K562 (cell line): ENCODE measurements around the gene RDH14. TPM values are rescaled to one million over a fixed set of nuclear protein-coding genes. Genes with fewer than 3 reads are reported as not detected.

Experiments
- C11orf30 ChIP-seq: fragments of 450-650 bp; IDR thresholded peaks from 2 replicates; pipeline ENCODE4 v1.6.1; 2016; ENCODE audit warnings: low read depth, mild to moderate bottlenecking
- EWSR1 ChIP-seq: fragments of 450-650 bp; IDR thresholded peaks from 2 replicates; pipeline ENCODE4 v1.6.1; 2018; ENCODE audit warnings: borderline replicate concordance, mild to moderate bottlenecking, low read depth, moderate library complexity; ENCODE audit not compliant: partially characterized antibody
- GATA2 ChIP-seq: sonication (generic); formaldehyde crosslinking; IDR thresholded peaks from 2 replicates; pipeline ENCODE4 v1.4.0; 2020; ENCODE audit warnings: mild to moderate bottlenecking, missing genetic modification reagents
- MBD2 ChIP-seq: sonication (generic); IDR thresholded peaks from 2 replicates; pipeline ENCODE4 v1.6.1; 2016; ENCODE audit warnings: low read depth, borderline replicate concordance
- MLLT1 ChIP-seq, 2 experiments: fragments of 450-650 bp; IDR thresholded peaks; 2 replicates each; pipeline ENCODE4 v1.6.1; 2016
- RREB1 ChIP-seq: fragments of 250-450 bp; sonication (Bioruptor Pico); IDR thresholded peaks from 2 replicates; pipeline ENCODE4 v1.4.0; 2020
- SAP30 ChIP-seq: fragments of 200-600 bp; sonication (generic); IDR thresholded peaks from 2 replicates; pipeline ENCODE4 v1.6.1; 2012; ENCODE audit warnings: borderline replicate concordance, low read depth, mild to moderate bottlenecking, moderate library complexity, low read length, control low read depth, inconsistent platforms; ENCODE audit not compliant: insufficient read depth, poor library complexity, severe bottlenecking
- SMC3 ChIP-seq: conservative IDR thresholded peaks from 2 replicates; pipeline ENCODE4 v1.6.1; 2011; ENCODE audit warnings: low read depth, low read length, improper control_type of control experiment; ENCODE audit not compliant: insufficient read depth
- THRB ChIP-seq: fragments of 450-650 bp; formaldehyde crosslinking; conservative IDR thresholded peaks from 2 replicates; pipeline ENCODE4 v1.4.0; 2022; ENCODE audit warnings: mild to moderate bottlenecking, missing genetic modification characterization
- WHSC1 ChIP-seq: IDR thresholded peaks from one replicate; pipeline ENCODE4 v1.6.1; 2012; ENCODE audit warnings: low read length, control low read depth, inconsistent platforms
- ZBTB1 ChIP-seq: sonication (generic); formaldehyde crosslinking; IDR thresholded peaks from 2 replicates; pipeline ENCODE4 v1.8.1; 2023; ENCODE audit warnings: missing genetic modification reagents, low read depth, mild to moderate bottlenecking, borderline replicate concordance
- ZC3H8 ChIP-seq: fragments of 450-650 bp; IDR thresholded peaks from 2 replicates; pipeline ENCODE4 v1.6.1; 2017
- ZNF146 ChIP-seq: IDR thresholded peaks from one replicate; pipeline ENCODE4 v1.6.1; 2018; ENCODE audit warnings: missing compliant biosample characterization; ENCODE audit not compliant: unreplicated experiment
- polyA plus RNA-seq, 8 experiments: library from polyadenylated mRNA; depleted of rRNA in 4 of 8; stranded (reverse) in 5 of 8; unstranded in 3 of 8; fragments of >200 nt; fragmentation: Nextera tagmentation in 2 of 8; fragmentation: Illumina TruSeq in 1 of 8; extraction: Ambion mirVana in 2 of 8; extraction: Trizol in 1 of 8; gene quantifications; 2 replicates each; pipeline versions ENCODE4 v1.2.1 to v1.2.3, GENCODE V29; 2011 to 2014; ENCODE audit warnings: inconsistent platforms in 1 of 8, missing spikeins in 1 of 8
- total RNA-seq, 7 experiments: library from RNA; depleted of rRNA in 6 of 7; stranded (reverse); fragments of >200 nt in 6 of 7; fragmentation: Illumina TruSeq in 2 of 7; extraction: Trizol in 2 of 7; gene quantifications; 2 replicates each; pipeline versions ENCODE4 v1.2.1 to v1.2.3, GENCODE V29; 2011 to 2021; ENCODE audit warnings: low replicate concordance in 1 of 7
- TF ChIP-seq, protein P1 (sequence below): fragments of 150-350 bp; IDR thresholded peaks from 2 replicates; pipeline ENCODE4 v1.6.1; 2014; ENCODE audit warnings: low read depth, mild to moderate bottlenecking, low read length, borderline replicate concordance

RDH14 gene
- total and polyA plus RNA-seq, 9 of the 15 experiments (the other 6 are each of a cell fraction or from before 2014, with no cell fraction given), result 6.7 to 26.2 (median 20.9) TPM

DNA sequence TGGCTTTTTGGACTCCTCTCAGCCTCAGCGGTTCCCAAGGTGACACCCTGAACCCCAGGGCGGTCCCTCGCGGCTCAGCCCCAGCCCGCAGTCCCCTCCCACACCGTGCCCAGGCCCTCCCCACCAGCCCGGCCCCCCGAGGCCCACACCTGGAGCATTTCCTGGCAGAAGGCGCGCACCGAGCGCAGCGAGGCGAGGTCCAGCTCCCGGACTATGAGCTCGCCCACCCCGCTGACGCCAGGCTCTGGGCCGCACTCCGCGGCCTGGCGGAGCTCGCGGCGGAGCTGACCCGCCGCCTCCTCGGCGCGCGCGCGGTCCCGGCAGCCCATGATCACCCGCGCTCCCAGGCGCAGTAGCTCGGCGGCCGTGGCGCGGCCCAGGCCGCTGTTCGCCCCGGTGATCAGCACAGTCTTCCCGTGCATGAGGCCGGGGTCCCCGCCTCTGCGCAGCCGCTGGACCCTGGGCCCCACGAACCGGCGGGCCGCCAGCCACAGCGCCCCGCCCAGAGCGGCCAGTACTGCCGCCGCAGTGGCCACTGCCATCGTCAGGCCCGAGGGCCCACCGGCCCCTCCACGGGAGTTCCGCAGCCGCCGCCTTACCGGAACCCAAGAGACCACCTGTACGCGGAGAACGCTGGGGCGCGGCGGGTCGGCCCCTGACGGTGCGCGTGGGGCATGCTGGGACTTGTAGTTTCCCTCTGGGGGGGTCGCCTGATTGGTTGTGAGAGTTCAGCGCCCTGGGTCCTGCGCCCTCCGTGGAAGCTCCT, at the start of gene RDH14 (continued):
- TF ChIP-seq RREB1, result no peak
- no peak for TF ChIP-seq EWSR1
- TF ChIP-seq ZBTB1 (CRISPR knock-in tag), result no peak; the same call in 1 of the 2 replicates
- TF ChIP-seq GATA2 (CRISPR knock-in tag), result no peak
- TF ChIP-seq ZC3H8, result no peak
- no peak for TF ChIP-seq ZNF146 (CRISPR knock-in tag)
- TF ChIP-seq MLLT1 (IDR thresholded peaks at IDR 0.05), result no peak
- TF ChIP-seq WHSC1, result no peak
- peak; percentile 48 for TF ChIP-seq MBD2
- TF ChIP-seq, protein P1, sequence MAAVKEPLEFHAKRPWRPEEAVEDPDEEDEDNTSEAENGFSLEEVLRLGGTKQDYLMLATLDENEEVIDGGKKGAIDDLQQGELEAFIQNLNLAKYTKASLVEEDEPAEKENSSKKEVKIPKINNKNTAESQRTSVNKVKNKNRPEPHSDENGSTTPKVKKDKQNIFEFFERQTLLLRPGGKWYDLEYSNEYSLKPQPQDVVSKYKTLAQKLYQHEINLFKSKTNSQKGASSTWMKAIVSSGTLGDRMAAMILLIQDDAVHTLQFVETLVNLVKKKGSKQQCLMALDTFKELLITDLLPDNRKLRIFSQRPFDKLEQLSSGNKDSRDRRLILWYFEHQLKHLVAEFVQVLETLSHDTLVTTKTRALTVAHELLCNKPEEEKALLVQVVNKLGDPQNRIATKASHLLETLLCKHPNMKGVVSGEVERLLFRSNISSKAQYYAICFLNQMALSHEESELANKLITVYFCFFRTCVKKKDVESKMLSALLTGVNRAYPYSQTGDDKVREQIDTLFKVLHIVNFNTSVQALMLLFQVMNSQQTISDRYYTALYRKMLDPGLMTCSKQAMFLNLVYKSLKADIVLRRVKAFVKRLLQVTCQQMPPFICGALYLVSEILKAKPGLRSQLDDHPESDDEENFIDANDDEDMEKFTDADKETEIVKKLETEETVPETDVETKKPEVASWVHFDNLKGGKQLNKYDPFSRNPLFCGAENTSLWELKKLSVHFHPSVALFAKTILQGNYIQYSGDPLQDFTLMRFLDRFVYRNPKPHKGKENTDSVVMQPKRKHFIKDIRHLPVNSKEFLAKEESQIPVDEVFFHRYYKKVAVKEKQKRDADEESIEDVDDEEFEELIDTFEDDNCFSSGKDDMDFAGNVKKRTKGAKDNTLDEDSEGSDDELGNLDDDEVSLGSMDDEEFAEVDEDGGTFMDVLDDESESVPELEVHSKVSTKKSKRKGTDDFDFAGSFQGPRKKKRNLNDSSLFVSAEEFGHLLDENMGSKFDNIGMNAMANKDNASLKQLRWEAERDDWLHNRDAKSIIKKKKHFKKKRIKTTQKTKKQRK, result no peak
- TF ChIP-seq C11orf30, result 0 out of 2 replicates have a peak, but pooled peaks have one; percentile 3
- no peak for TF ChIP-seq THRB (CRISPR knock-in tag)
- no peak for TF ChIP-seq SMC3
- peak; percentile 60 for TF ChIP-seq SAP30
